ENCODE results near the gene BOLL.

The BOLL gene

GRCh38 chr2:197800091-197800490, 15.0 kb upstream of the BOLL start:
- Histone ChIP-seq H3K4me1 (ENCODE audit: low read depth, poor library complexity, severe bottlenecking) (peaks cover 18% of the 10 kb centered on the region), H3K4me2 (no peak overlapping the region), H3K27me3 (ENCODE audit: insufficient read depth, low read depth) (no peaks in the 10 kb centered on the region), H4K20me1 (ENCODE audit: insufficient read depth) (no peaks in the 10 kb centered on the region), H3K36me3 (ENCODE audit: insufficient read depth) (no peaks in the 10 kb centered on the region), H3K27ac (no peak overlapping the region), H2AFZ (ENCODE audit: low read depth) (no peak overlapping the region), H3K9ac (no peak overlapping the region), H3K4me3 (IDR thresholded peaks at IDR 0.05; ENCODE audit: insufficient read depth, low read depth, low read length) (no peak overlapping the region), H3K79me2 (ENCODE audit: insufficient read depth, low read depth) (no peaks in the 10 kb centered on the region)
- TF ChIP-seq CTCF (conservative IDR thresholded peaks at IDR 0.05; ENCODE audit: low read depth, low read length), result no peak

GRCh38 chr2:197799068-197799467, 13.9 kb upstream of the BOLL start:
- Histone ChIP-seq H3K27me3 (ENCODE audit: insufficient read depth, low read depth) (no peaks in the 10 kb centered on the region), H3K4me2 (no peak overlapping the region), H3K79me2 (ENCODE audit: insufficient read depth, low read depth) (no peaks in the 10 kb centered on the region), H2AFZ (ENCODE audit: low read depth) (no peak overlapping the region), H3K36me3 (ENCODE audit: insufficient read depth) (no peaks in the 10 kb centered on the region), H4K20me1 (ENCODE audit: insufficient read depth) (no peaks in the 10 kb centered on the region), H3K4me1 (ENCODE audit: low read depth, poor library complexity, severe bottlenecking) (peaks cover 18% of the 10 kb centered on the region), H3K27ac (no peak overlapping the region), H3K9ac (no peak overlapping the region), H3K4me3 (IDR thresholded peaks at IDR 0.05; ENCODE audit: insufficient read depth, low read depth, low read length) (no peak overlapping the region)
- no peak for TF ChIP-seq CTCF (conservative IDR thresholded peaks at IDR 0.05; ENCODE audit: low read depth, low read length)

- Histone ChIP-seq H3K9ac (no peak overlapping the region), H3K4me2 (no peak overlapping the region), H3K36me3 (ENCODE audit: insufficient read depth) (no peaks in the 10 kb centered on the region), H2AFZ (ENCODE audit: low read depth) (no peak overlapping the region), H3K27ac (no peak overlapping the region), H3K4me3 (IDR thresholded peaks at IDR 0.05; ENCODE audit: insufficient read depth, low read depth, low read length) (no peak overlapping the region), H3K79me2 (ENCODE audit: insufficient read depth, low read depth) (no peaks in the 10 kb centered on the region), H3K4me1 (ENCODE audit: low read depth, poor library complexity, severe bottlenecking) (peaks cover 11% of the 10 kb centered on the region), H4K20me1 (ENCODE audit: insufficient read depth) (no peaks in the 10 kb centered on the region), H3K27me3 (ENCODE audit: insufficient read depth, low read depth) (no peaks in the 10 kb centered on the region)
- no peak for TF ChIP-seq CTCF (conservative IDR thresholded peaks at IDR 0.05; ENCODE audit: low read depth, low read length)
Measured at GRCh38 chr2:197798187-197798586, 13.1 kb upstream of the BOLL start.

GRCh38 chr2:197795277-197795676, 10.2 kb upstream of the BOLL start:
- Histone ChIP-seq H3K79me2 (ENCODE audit: insufficient read depth, low read depth) (no peaks in the 10 kb centered on the region), H3K4me3 (IDR thresholded peaks at IDR 0.05; ENCODE audit: insufficient read depth, low read depth, low read length) (no peak overlapping the region), H4K20me1 (ENCODE audit: insufficient read depth) (no peaks in the 10 kb centered on the region), H3K27me3 (ENCODE audit: insufficient read depth, low read depth) (no peaks in the 10 kb centered on the region), H3K9ac (no peak overlapping the region), H3K27ac (no peak overlapping the region), H3K36me3 (ENCODE audit: insufficient read depth) (no peaks in the 10 kb centered on the region), H3K4me1 (ENCODE audit: low read depth, poor library complexity, severe bottlenecking) (no peaks in the 10 kb centered on the region), H2AFZ (ENCODE audit: low read depth) (no peak overlapping the region), H3K4me2 (no peak overlapping the region)
- no peak for TF ChIP-seq CTCF (conservative IDR thresholded peaks at IDR 0.05; ENCODE audit: low read depth, low read length)

Data from KMS-11 (cell line).